ENCODE data around the gene PTPRE. TPM values are rescaled to one million over a fixed set of nuclear protein-coding genes. Genes with fewer than 3 reads are reported as not detected.

PTPRE gene
- total RNA-seq, 1 donor from 2014 or later, result 1.6 TPM

- DNase-seq (ENCODE audit: low spot score) (peak; percentile 41), ATAC-seq (no peak)
Measured at GRCh38 chr10:128067691-128068397, 160.9 kb downstream of the PTPRE start.

GRCh38 chr10:128068398-128069285 lies 161.7 kb downstream of the PTPRE start:
- DNase-seq (ENCODE audit: low spot score) (peak; percentile 41), ATAC-seq (no peak)

GRCh38 chr10:128069351-128070051 lies 162.6 kb downstream of the PTPRE start:
- ATAC-seq (peak; percentile 94), DNase-seq (ENCODE audit: low spot score) (peak; percentile 73)

DNA sequence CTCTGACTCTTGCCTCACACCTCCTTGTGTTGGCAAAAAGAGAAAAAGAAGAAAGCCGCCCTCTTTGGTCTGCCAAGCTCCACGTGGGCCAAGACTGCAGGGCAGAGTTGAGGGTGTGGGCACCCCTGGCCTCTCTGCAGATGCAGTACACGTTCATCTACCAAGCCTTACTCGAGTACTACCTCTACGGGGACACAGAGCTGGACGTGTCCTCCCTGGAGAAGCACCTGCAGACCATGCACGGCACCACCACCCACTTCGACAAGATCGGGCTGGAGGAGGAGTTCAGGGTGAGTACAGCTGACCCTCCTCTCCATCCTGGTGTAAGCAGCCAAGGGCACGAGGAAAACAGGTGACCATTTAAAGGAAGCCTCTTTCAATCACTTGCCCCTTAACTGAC lies 163.3 kb downstream of the PTPRE start:
- ATAC-seq (no peak), DNase-seq (ENCODE audit: low spot score) (no peak)

DNA sequence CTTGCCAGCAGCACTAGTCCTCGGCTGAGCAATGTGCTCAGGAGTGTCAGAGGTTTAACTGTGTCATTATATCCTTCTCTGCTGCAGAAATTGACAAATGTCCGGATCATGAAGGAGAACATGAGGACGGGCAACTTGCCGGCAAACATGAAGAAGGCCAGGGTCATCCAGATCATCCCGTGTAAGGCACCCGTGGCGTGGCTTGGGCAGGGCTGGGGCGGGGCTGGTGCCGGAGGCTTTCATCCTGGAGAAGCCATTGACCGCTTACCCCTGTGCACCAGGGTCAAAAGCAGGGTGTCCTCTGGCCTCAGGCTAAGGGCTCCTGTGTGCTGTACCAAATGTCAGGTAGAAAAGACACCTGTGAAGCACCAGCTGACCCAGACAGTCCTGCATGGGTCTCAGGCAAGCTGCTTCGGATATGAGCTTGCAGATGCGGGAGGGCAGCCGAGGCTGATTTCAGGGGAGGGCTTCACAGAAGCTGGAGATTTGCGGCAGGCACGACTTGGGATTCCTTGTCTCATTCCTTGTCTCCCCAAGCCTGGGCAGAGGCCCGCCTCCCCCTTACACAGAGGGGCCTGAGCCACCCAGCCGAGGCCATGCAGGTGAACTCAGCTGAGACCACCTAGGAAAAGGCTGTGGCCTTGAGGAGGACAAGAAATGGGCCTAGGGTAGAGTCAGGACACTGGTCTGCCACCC lies 164.0 kb downstream of the PTPRE start:
- ATAC-seq, result no peak
- peak; percentile 35 for DNase-seq (ENCODE audit: low spot score)

DNA sequence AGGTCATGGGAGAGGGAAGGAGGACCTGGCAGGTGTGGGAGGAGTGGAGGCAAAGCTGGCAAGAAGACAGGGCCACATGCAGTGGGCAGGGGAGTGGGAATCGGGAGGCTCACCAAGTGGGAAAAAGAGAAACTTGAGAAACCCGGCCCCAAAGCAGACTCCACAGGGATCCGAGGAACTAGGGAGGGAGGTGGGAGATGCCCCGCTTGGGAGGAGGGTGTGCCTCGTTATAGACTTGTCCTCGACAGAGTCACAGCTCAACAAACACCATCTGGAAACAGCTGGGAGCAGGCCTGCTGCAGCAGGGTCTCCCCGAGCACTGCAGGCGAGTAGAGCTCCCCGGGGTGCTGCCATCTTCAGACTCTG lies 164.5 kb downstream of the PTPRE start:
- ATAC-seq (no peak), DNase-seq (ENCODE audit: low spot score) (no peak)

DNA sequence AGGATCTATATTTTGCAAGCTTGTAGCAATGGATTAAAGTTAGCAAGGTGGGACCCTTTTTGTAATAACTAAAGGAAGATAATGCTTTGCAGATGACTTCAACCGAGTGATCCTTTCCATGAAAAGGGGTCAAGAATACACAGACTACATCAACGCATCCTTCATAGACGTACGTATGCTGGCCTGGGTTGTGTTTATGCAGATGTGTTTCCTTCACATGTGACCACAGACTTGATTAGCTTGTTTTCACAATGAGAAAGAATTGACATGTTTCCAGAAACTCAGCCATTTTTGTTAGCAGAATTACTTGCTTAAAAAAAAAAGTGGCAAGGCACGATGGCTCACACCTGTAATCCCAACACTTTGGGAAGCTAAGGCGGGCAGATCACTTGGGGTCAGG lies 165.1 kb downstream of the PTPRE start:
- no peak for DNase-seq (ENCODE audit: low spot score)

GRCh38 chr10:128072941-128073645 lies 166.2 kb downstream of the PTPRE start:
- ATAC-seq (no peak), DNase-seq (ENCODE audit: low spot score) (peak; percentile 32)

More for the DNA sequence above, 165.1 kb downstream of the PTPRE start:
- no peak for ATAC-seq

- DNase-seq (ENCODE audit: low spot score) (no peak), ATAC-seq (no peak)
Measured at GRCh38 chr10:128073890-128074289, 167.0 kb downstream of the PTPRE start.

- ATAC-seq, result no peak
- no peak for DNase-seq (ENCODE audit: low spot score)
Measured at GRCh38 chr10:128074589-128074988, 167.7 kb downstream of the PTPRE start.

DNA sequence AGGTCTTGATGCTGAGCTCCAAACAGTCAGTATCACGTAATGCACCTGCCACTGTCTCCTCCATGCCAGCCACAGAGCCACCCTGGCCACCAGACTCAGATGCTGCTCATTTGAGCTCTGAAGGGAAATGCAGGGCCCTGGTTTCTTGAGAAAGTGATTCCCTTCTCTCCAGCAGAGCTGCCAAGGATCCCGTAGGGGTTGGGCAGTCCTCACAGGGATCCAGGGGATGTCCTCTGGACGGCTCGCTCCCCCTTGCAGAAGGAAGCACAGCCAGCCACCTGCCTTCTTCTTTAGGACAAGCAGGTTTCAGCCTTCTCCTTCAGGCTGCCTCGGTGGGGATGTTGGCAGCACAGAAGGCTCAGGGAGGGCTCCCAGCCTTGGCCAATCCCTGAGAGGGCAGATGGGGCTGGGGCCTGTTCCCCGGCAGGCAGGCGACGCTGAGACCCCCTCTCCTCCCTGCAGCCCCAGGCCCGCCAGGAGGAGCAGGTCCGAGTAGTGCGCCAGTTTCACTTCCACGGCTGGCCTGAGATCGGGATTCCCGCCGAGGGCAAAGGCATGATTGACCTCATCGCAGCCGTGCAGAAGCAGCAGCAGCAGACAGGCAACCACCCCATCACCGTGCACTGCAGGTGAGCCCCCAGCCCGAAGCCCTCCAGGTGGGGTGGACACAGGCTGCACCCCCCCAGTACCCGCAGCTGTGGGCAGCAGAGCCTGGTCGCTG lies 170.4 kb downstream of the PTPRE start:
- peak; percentile 35 for DNase-seq (ENCODE audit: low spot score)
- no peak for ATAC-seq

- DNase-seq (ENCODE audit: low spot score) (peak; percentile 55), ATAC-seq (peak; percentile 94)
Measured at GRCh38 chr10:128078136-128078969, 171.4 kb downstream of the PTPRE start.

DNA sequence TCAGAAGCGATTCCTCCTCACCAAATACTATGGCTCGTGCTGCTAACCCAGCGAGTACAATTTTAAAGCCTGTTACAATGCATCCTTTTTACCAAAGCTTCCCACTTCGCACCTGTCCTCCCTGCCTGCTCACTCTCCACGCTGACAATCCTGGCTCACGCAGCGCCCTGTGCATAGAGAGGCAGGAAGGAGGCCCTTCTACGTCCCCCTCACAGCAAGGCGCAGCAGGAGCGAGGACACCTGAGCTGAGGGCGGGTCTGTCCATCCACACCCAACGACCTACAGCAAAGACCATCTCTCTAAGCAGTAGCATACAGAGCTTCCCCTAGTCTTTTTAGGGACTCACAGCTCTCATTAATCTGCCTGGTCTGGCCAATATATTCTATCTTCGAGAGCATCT lies 173.3 kb downstream of the PTPRE start:
- no peak for DNase-seq (ENCODE audit: low spot score)
- ATAC-seq, result no peak

- ATAC-seq (no peak), DNase-seq (ENCODE audit: low spot score) (peak; percentile 16)
Measured at GRCh38 chr10:128080641-128081040, 173.7 kb downstream of the PTPRE start.

GRCh38 chr10:128081222-128081621 lies 174.3 kb downstream of the PTPRE start:
- DNase-seq (ENCODE audit: low spot score) (no peak), ATAC-seq (no peak)

DNA sequence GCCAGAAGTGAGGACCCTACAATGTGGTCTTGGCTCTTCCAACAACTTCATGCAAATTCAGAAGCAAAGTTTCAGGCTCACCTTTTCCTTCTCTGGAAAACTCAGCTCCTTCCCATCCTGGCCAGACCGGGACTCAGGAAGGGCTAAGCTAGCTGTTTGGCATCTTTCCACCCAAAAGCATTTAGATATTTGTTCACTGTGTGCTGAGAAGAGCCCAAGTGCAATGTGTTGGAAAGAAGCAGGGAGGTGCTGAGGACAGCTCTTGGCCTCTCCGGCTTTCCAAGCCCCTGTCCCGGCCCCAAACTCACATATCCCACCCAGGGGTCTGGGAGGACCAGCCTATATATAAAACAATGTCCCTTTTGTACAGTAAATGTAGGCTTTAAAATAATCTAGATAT lies 174.8 kb downstream of the PTPRE start:
- DNase-seq (ENCODE audit: low spot score), result peak; percentile 21
- no peak for ATAC-seq

- ATAC-seq, result no peak
- peak; percentile 18 for DNase-seq (ENCODE audit: low spot score)
Measured at GRCh38 chr10:128083191-128083895, 176.4 kb downstream of the PTPRE start.

DNA sequence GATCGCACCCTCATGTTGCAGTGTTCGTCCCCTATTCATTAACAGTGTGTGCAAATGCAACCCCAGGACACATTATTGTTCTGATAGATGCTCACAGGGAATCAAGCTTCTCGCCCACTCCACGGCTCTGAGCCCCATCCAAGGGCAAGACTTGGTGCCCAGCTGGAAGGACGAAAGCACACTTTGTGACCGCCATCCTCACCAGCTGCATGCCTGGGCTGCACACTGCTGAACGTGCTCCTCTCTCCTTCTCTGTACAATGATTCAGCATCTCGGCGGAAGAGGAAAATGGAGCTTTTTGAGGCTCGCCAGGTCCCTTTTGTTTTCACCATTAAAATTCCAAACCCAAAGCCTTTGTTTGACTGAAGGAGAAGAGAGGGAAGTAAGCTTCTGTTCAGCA lies 177.5 kb downstream of the PTPRE start:
- ATAC-seq, result no peak
- peak; percentile 15 for DNase-seq (ENCODE audit: low spot score)

Measured in left lobe of liver (tissue), 2 donors.